Right renal cortex interstitium (tissue), 3 donors: ENCODE measurements around the gene ADARB1. TPM values are rescaled to one million over a fixed set of nuclear protein-coding genes. Genes with fewer than 3 reads are reported as not detected.

ENCODE experiments used
- DNase-seq, 3 donors: peaks; one replicate each; pipeline ENCODE4 v3.0.0-alpha.2; 2013; ENCODE audit warnings: low read depth in 3 of 3, low spot score in 2 of 3
- polyA plus RNA-seq, 3 donors: library from polyadenylated mRNA; unstranded; fragments of 120-200 nt; gene quantifications; one replicate each; pipeline ENCODE4 v1.2.1, GENCODE V29; 2013; ENCODE audit not compliant: insufficient read length in 3 of 3

ADARB1 gene
- polyA plus RNA-seq, 3 donors: 14.0 to 15.7 (median 14.8) TPM

DNA sequence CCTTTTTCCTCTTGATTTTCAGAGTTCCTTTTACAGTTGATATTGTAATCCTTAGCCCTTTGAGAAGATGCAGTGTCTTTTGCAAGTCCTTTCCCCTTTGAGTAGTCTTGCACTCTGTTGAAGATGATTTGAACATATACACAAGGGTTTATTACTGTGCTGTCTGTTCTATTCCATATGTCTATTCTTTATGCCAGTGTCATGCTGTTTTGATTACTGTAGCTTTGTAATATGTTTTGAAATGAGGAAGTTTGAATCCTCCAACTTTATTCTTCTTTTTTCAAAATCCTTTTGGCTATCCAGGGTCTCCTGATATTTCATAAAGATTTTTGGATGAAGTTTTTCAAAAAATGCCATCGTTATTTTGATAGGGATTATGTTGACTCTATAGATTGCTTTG, 112.3 kb downstream of the ADARB1 start:
- DNase-seq: no peak

DNA sequence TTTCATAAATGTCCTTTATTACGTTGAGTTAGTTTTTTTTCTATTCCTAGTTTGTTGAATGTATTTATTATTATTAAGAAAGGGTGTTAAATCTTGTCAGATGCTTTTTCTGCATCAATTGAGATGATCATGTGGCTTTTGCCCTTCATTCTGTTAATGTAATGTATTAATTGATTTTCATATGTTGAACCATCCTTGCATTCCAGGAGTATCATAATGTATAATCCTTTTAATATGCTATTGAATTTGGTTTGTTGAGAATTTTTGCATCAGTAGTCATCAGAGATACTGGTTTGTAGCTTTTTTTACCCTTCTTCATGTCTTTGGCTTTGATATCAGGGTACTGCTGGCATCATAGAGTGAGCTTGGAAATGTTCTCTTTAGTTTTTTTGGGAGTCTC, 113.3 kb downstream of the ADARB1 start:
- no peak for DNase-seq

- no peak for DNase-seq
Measured at GRCh38 chr21:45190013-45190412, 115.6 kb downstream of the ADARB1 start.

DNA sequence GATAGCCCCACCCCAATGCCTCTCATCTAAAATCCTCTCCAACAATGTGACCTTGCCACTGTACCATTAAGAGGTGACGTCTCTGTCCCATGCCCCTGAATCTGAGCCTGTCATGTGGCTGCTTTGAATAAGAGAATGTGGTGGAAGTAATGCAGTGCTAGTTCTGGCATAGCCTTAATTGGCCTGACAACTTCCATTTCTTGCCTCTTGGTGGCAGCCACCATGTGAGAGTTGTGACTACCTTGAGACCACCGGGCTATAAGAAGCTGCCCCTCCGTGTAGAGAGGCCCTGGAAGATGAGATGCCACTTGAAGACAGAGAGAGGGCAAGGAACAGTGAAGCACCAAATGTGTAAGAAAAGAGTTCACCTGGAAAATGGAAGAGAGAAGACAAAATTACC, 118.0 kb downstream of the ADARB1 start:
- no peak for DNase-seq

DNA sequence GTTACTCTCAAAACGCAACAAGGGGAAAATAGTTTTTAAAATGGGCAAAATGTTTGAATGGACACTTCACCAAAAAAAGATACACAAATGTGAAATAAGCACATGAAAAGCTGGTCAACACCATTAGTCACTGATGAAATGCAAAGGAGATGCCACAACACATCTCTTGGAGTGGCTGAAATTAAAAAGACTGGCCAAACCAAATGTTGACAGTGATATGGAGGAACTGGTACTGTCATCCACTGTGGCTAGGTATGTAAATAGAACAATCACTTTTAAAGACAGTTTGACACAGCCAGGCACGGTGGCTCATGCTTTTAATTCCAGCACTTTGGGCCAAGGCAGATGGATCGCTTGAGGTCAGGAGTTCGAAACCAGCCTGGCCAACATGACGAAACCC, 122.2 kb downstream of the ADARB1 start:
- no peak for DNase-seq

- DNase-seq: no peak
Measured at GRCh38 chr21:45199201-45199600, 124.8 kb downstream of the ADARB1 start.

DNA sequence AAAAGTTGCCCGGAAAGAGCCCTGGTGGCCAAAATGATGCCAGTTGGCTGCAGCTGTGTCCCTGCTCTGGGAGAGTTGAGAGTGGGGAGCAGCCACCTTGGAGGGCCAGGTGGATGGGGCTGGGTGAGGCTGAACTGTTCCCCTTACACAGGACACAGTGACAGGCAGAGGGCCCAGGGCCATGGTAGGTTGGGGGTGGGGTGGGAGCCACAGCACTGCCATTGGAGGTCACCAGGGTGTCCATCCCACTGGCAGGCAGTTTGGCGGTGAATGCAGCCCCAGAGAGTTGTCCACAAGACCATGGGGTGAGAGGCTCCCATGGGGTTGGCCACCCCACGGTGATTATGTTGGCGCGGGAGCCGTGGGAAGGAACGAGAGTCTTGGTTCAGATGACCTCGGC, 125.7 kb downstream of the ADARB1 start:
- no peak for DNase-seq

DNA sequence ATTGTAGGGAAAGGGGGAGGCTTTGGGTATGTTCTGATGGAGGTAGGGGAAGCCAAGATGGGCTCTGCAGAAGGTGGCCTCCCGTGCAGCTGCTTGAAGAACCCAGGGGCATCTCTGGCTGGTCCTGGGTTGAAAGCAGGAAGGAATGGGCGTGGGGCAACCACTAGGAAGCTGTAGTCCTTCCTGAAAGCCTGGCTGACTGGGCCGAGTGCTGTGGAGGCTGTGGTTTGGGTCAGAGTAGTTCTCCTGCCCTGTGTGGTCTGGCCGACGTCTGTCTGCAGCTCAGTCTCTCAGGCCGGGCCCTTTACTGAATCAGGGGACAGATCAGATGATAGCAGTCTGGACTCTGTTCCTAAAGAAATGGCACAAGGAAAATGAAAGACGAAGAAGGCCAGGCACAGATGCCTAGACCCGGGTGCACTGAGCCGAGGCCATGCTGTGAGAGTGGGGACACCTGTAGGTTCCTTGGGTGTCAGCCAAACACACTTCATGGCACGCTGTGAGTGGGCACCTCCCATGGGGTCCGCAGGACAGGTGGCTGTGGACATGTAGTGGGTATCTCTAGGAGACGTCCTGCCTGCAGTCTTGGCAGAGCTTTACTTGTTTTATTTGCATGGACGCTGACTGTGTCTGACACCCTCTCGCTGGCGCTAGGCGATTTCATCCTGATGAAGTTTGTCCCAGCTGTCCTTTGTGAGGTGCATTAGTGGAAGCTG, 126.4 kb downstream of the ADARB1 start:
- no peak for DNase-seq

- DNase-seq: no peak
Measured at GRCh38 chr21:45202344-45202743, 128.0 kb downstream of the ADARB1 start.

DNA sequence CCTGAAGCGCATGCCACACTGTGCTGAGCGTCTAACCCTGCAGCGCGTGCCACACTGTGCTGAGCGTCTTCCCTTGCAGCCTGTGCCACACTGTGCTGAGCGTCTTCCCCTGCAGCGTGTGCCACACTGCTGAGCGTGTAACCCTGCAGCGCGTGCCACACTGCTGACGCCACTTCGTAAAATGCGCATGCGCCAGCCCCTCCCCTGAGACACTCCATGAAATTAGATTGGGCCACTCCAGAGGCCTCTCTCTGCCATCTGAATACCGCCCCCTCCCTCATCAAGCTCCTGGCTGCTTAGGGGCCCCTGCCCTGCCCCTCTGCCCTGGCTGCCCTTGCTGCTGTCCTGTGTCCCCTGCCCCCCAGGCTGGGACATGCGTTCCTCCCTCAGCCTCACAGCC, 128.5 kb downstream of the ADARB1 start:
- no peak for DNase-seq

- no peak for DNase-seq
Measured at GRCh38 chr21:45203983-45204382, 129.6 kb downstream of the ADARB1 start.

GRCh38 chr21:45204395-45204794, 130.0 kb downstream of the ADARB1 start:
- no peak for DNase-seq

- DNase-seq: no peak
Measured at GRCh38 chr21:45207839-45208626, 133.7 kb downstream of the ADARB1 start.

DNA sequence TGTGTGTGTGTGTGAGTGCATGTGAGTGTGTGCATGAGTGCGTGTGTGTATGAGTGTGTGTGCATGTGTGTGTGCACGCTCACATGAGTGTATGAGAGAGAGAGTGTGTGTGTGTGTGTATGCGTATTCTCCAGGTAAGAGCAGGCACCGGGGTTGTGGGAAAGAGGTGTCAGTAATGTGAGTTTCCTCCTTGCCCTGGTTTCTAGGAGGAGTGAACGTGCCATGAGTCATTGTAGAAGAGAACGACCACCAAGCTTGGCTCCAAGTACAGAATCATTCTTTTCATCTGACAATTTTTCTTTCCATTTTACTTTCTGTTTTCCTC, 134.2 kb downstream of the ADARB1 start:
- no peak for DNase-seq

- DNase-seq: no peak
Measured at GRCh38 chr21:45209046-45209445, 134.7 kb downstream of the ADARB1 start.

DNA sequence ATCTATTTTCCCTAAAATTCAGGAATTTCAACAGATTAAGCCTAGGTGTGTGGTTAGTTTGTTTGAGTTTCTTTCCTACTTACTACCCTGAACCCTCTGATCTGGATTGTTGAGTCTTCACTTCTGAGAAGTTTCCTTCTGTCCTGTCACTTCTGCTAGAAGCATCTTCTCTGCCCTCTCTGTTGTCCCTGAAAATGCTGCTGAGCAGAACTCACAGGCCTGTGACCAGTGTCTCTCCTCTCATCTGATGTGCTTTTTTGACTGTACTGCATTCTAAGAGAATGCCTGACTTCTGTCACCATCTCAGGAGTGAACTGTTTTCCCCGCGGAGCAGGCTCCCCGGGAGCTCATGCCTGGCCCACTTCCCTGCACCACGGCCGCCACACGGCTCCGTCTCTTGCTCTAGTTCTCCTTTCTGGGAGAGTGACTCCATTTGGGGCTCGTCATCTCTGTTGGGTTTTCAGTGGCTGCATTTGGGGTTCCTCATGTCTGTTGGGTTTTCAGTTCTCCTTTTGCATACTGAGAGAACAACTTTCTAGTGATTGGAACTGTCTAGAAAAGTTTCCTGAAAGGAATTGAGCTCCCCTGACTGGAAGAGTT, 135.4 kb downstream of the ADARB1 start:
- no peak for DNase-seq

GRCh38 chr21:45210461-45210983, 136.1 kb downstream of the ADARB1 start:
- no peak for DNase-seq

- DNase-seq: no peak
Measured at GRCh38 chr21:45211661-45212060, 137.3 kb downstream of the ADARB1 start.

- DNase-seq: no peak
Measured at GRCh38 chr21:45213392-45213791, 139.0 kb downstream of the ADARB1 start.

GRCh38 chr21:45215213-45215612, 140.8 kb downstream of the ADARB1 start:
- no peak for DNase-seq

DNA sequence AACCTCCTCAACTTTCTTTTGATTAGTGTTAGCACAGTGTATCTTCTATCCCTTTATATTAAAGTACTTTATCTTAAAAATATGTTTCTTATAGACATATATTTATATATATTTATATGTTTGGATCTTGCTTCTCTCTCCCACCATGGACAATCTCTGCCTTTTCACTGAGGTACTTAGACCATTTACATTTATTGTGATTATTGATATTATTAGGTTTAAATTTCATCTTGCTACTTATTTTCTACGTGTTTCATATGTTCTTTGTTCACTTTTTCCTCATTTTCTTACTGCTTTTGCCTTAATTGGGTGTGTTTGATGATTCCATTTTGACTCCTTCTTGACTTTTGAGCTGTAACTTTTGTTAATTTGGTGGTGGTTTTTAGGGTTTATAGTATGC, 142.6 kb downstream of the ADARB1 start:
- no peak for DNase-seq

DNA sequence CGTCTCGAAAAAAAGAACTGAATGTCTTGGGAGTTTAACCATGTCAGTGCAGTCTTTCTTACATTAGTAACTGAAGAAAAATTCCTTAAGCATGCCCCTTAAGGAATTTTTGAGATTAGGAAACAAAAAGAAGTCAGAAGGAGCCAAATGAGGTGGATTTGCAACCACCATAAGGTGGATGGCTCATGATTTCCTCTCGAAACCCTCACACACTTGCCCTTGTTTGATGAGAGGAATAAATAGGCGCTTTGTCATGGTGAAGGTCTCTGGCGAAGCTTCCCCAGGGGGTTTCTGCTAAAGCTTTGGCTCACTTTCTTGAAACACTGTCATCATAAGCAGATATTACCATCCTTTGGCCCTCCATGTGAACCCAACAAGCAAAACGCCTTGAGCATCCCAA, 145.1 kb downstream of the ADARB1 start:
- DNase-seq: no peak
